Endothelial cell of umbilical vein (primary cell): ENCODE measurements around the gene LBHD2. TPM values are rescaled to one million over a fixed set of nuclear protein-coding genes. Genes with fewer than 3 reads are reported as not detected.

ENCODE experiments used
- BruUV-seq: library from RNA; stranded (reverse); fragments of 400-500 nt; replicated peaks from 2 replicates; lab custom pipeline; 2021; lab: Mats Ljungman, UMichigan
- CTCF ChIA-PET: fragments of 300-600, 350-600 bp; sonication (Branson Sonifier 250); formaldehyde crosslinking; loops from one replicate; lab custom pipeline; 2021; ENCODE audit warnings: antibody characterized with exemption, inconsistent platforms; lab: Charles Lee
- POLR2A ChIA-PET: fragments of 300-600, 350-600 bp; sonication (Branson Sonifier 250); formaldehyde crosslinking; loops from one replicate; lab custom pipeline; 2021; ENCODE audit warnings: antibody characterized with exemption, inconsistent platforms; lab: Charles Lee
- DNase-seq: peaks from one replicate; pipeline ENCODE4 v3.0.0-alpha.2; 2011; ENCODE audit warnings: low read depth, low spot score
- FAIRE-seq: peaks from 2 replicates; lab custom pipeline; 2011; peaks lifted over from hg19 to GRCh38; lab: Jason Lieb, UNC
- H2AFZ ChIP-seq: 2 replicates; pipeline ENCODE4 v1.6.0; 2012; ENCODE audit warnings: low read depth, low read length, control low read depth, inconsistent platforms
- H3K27ac ChIP-seq: 2 replicates; pipeline ENCODE4 v1.5.1; 2011; ENCODE audit warnings: low read depth, mild to moderate bottlenecking, control low read depth, low read length, moderate library complexity; ENCODE audit not compliant: insufficient read depth
- H3K27me3 ChIP-seq, 2 experiments: 2 replicates each; pipeline versions ENCODE4 v1.6.0 to v1.6.1; 2011; ENCODE audit warnings: low read length in 2 of 2, mixed read lengths in 1 of 2; ENCODE audit not compliant: control insufficient read depth in 2 of 2, insufficient read depth in 2 of 2
- H3K36me3 ChIP-seq, 2 experiments: 2 replicates in 1 of 2; 3 replicates in 1 of 2; pipeline ENCODE4 v1.5.1; 2011; ENCODE audit warnings: low read length in 2 of 2, mild to moderate bottlenecking in 1 of 2, moderate library complexity in 1 of 2; ENCODE audit not compliant: control insufficient read depth in 2 of 2, insufficient read depth in 2 of 2; ENCODE audit errors: extremely low read depth in 1 of 2
- H3K4me1 ChIP-seq: 3 replicates; pipeline ENCODE4 v1.5.1; 2011; ENCODE audit warnings: mild to moderate bottlenecking, low read length; ENCODE audit not compliant: control insufficient read depth, insufficient read depth; ENCODE audit errors: extremely low read depth
- H3K4me2 ChIP-seq: 2 replicates; pipeline ENCODE4 v1.6.1; 2011; ENCODE audit warnings: low read length, control low read depth, mixed read lengths; ENCODE audit not compliant: insufficient read depth
- H3K4me3 ChIP-seq, 3 experiments: fragments of 200-600 bp in 1 of 3; sonication (generic), shearing (Covaris generic) in 1 of 3; replicated peaks in 1 of 3; 2 replicates each; pipeline ENCODE4 v1.5.1; 2011 to 2016; ENCODE audit warnings: control low read depth in 3 of 3, low read length in 3 of 3, mild to moderate bottlenecking in 2 of 3, inconsistent platforms in 1 of 3, low read depth in 1 of 3, moderate library complexity in 1 of 3; ENCODE audit not compliant: insufficient read depth in 1 of 3
- H3K79me2 ChIP-seq: 2 replicates; pipeline ENCODE4 v1.6.0; 2012; ENCODE audit warnings: low read length, inconsistent platforms; ENCODE audit not compliant: control insufficient read depth, insufficient read depth
- H3K9ac ChIP-seq: replicated peaks from 2 replicates; pipeline ENCODE3; 2011; ENCODE audit warnings: low read length, control low read depth; ENCODE audit not compliant: insufficient read depth; ENCODE audit errors: extremely low read depth
- H3K9me1 ChIP-seq: replicated peaks from 3 replicates; pipeline ENCODE4 v1.6.0; 2011; ENCODE audit warnings: mild to moderate bottlenecking, low read length; ENCODE audit not compliant: control insufficient read depth, insufficient read depth; ENCODE audit errors: extremely low read depth
- H3K9me3 ChIP-seq: replicated peaks from 2 replicates; pipeline ENCODE4 v1.5.1; 2012; ENCODE audit warnings: low read length, inconsistent platforms; ENCODE audit not compliant: control insufficient read depth, insufficient read depth
- H4K20me1 ChIP-seq: replicated peaks from 2 replicates; pipeline ENCODE3; 2011; ENCODE audit warnings: mild to moderate bottlenecking, low read length; ENCODE audit not compliant: control insufficient read depth, insufficient read depth; ENCODE audit errors: extremely low read depth
- EZH2 ChIP-seq: IDR thresholded peaks from 2 replicates; pipeline ENCODE4 v1.6.1; 2012; ENCODE audit warnings: borderline replicate concordance, low read depth, mild to moderate bottlenecking, moderate library complexity, low read length, inconsistent platforms; ENCODE audit not compliant: severe bottlenecking
- FOS ChIP-seq: IDR thresholded peaks from 2 replicates; pipeline ENCODE4 v1.6.1; 2011; ENCODE audit warnings: mild to moderate bottlenecking, low read length, moderate library complexity, borderline replicate concordance; ENCODE audit not compliant: insufficient read depth
- MYC ChIP-seq: IDR thresholded peaks from one replicate; pipeline ENCODE4 v1.6.1; 2011; ENCODE audit warnings: mild to moderate bottlenecking, low read depth, low read length
- POLR2A ChIP-seq: IDR thresholded peaks from 2 replicates; pipeline ENCODE4 v1.6.1; 2012; ENCODE audit warnings: low read depth, mild to moderate bottlenecking, control low read depth, low read length
- dilution Hi-C: fragments of 300-500 bp; cut with MboI; formaldehyde crosslinking; loops from one replicate; pipeline ENCODE4 v1.15.0; 2019; ENCODE audit warnings: low sequenced_read_pairs; ENCODE audit not compliant: extremely low pct_ligation_motif_present
- intact Hi-C: fragments of 100-400 bp; cut with micrococcal nuclease; formaldehyde crosslinking; loops from one replicate; pipeline ENCODE4 v1.10.0; 2022
- polyA plus RNA-seq, 4 experiments: library from polyadenylated mRNA; depleted of rRNA in 3 of 4; stranded (reverse) in 3 of 4; unstranded in 1 of 4; fragments of >200 nt; gene quantifications; 2 replicates each; pipeline versions ENCODE4 v1.2.1 to v1.2.3, GENCODE V29; 2011 to 2012; ENCODE audit warnings: missing spikeins in 1 of 4
- total RNA-seq: library from RNA; stranded (reverse); gene quantifications from 2 replicates; pipeline ENCODE4 v1.2.3, GENCODE V29; 2021
- TF ChIP-seq, protein P1 (sequence below), 2 donors: IDR thresholded peaks; 1 replicate in 1 of 2; 2 replicates in 1 of 2; pipeline ENCODE4 v1.5.1; 2011; ENCODE audit warnings: low read length in 2 of 2, mild to moderate bottlenecking in 2 of 2, moderate library complexity in 2 of 2, control low read depth in 1 of 2, inconsistent platforms in 1 of 2, low read depth in 1 of 2; ENCODE audit not compliant: insufficient read depth in 1 of 2; ENCODE audit errors: extremely low read depth in 1 of 2

The LBHD2 gene
- total and polyA plus RNA-seq, 2 donors (not counting 3 experiments of a cell fraction or from before 2014, with no cell fraction given), result not detected

DNA sequence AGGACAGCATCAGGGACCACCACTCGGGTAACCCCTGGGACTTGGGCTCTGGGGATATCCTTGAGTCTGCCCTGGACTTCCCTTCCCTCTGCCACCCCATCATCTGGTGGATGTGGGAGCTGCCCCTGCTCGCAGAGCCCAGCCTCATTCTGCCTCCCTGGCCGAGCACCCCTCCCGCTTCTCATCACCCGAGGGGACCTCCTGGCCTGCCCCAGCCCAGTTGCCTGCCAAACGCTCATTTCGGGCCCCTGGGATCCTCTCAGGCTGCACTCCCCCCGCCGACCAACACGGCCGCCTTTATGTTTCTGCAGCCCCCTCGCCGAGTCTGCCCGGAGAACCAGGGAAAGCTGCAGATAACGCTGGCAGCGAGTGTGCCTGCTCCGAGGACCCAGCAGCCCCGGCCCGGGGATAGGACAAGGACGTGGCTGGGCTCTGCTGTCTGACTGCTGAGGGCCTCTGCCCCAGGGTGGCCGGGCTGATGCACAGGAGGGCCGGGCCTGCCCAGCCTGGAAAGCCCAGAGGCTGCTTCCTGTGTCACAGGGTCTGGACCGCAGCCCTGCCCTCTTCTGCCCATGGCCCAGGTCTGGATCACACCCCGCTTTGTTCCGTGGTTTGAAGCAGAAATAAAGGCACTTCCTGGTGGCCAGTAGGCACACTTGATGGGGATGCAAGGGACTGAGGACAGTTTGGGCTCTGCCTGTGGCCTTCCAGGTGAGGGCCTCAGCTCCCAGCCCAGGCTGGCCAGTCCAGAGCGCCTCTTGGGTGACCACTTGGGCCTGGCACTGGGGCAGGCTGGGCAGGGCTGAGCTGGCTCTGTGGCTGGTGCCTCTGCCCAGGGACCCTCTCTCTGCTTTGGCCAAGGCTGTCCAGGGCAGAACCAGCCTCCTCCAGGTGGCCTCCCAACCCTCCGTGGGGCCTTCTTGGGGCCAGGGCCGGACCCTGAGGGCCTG is 5.7 kb downstream of the LBHD2 start:
- dilution Hi-C loops (no loop called here), intact Hi-C loops (no loop called here)
- no peak for TF ChIP-seq POLR2A
- TF ChIP-seq MYC, result no peak
- TF ChIP-seq EZH2, result no peak
- TF ChIP-seq, protein P1, sequence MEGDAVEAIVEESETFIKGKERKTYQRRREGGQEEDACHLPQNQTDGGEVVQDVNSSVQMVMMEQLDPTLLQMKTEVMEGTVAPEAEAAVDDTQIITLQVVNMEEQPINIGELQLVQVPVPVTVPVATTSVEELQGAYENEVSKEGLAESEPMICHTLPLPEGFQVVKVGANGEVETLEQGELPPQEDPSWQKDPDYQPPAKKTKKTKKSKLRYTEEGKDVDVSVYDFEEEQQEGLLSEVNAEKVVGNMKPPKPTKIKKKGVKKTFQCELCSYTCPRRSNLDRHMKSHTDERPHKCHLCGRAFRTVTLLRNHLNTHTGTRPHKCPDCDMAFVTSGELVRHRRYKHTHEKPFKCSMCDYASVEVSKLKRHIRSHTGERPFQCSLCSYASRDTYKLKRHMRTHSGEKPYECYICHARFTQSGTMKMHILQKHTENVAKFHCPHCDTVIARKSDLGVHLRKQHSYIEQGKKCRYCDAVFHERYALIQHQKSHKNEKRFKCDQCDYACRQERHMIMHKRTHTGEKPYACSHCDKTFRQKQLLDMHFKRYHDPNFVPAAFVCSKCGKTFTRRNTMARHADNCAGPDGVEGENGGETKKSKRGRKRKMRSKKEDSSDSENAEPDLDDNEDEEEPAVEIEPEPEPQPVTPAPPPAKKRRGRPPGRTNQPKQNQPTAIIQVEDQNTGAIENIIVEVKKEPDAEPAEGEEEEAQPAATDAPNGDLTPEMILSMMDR (IDR thresholded peaks at IDR 0.05; ENCODE audit: extremely low read depth in 1 of 2, insufficient read depth in 1 of 2, low read depth in 1 of 2, low read length in 2 of 2), result no peak
- no peak for TF ChIP-seq FOS
- H3K4me1 ChIP-seq, result peaks cover 4% of the 10 kb centered on the region
- no peak overlapping the region for H3K4me3 ChIP-seq
- BruUV-seq, result no TSS peak
- DNase-seq (no peak), FAIRE-seq (no peak)
- no peak overlapping the region for H3K9ac ChIP-seq
- no peaks in the 10 kb centered on the region for H3K9me3 ChIP-seq
- POLR2A ChIA-PET, result no interaction called here
- H3K27me3 ChIP-seq, result peaks cover 0 to 3% of the 10 kb centered on the region in 2 experiments
- no peaks in the 10 kb centered on the region for H3K36me3 ChIP-seq
- no peaks in the 10 kb centered on the region for H4K20me1 ChIP-seq
- H3K4me2 ChIP-seq, result no peak overlapping the region
- CTCF ChIA-PET, result interaction anchor here (1.4 kb wide), 1 partner anchor 16 kb away, joined by 8 read pairs; no protein-coding TSS in a partner anchor
- no peaks in the 10 kb centered on the region for H3K79me2 ChIP-seq
- H2AFZ ChIP-seq, result no peak overlapping the region
- no peak overlapping the region for H3K27ac ChIP-seq
- H3K9me1 ChIP-seq, result no peaks in the 10 kb centered on the region
